Lung (tissue), 12 donors: Measurements from ENCODE around the gene SOX6. TPM values are rescaled to one million over a fixed set of nuclear protein-coding genes. Genes with fewer than 3 reads are reported as not detected.
"Not testable (repeated sequence)": the region's sequence is repeated elsewhere in the genome, so short reads cannot be mapped to it uniquely, and the experiment has no call there.

Experiments used
- ATAC-seq: fragments of 200-7000 bp; cut with Tn5 transposase; one replicate; pipeline ENCODE4 v1.9.1; 2020; ENCODE audit warnings: moderate number of reproducible peaks; ENCODE audit not compliant: insufficient read depth, low FRiP score
- DNase-seq, 3 donors: peaks; one replicate each; pipeline ENCODE4 v3.0.0-alpha.2; 2013 to 2017
- H3K27ac ChIP-seq, 2 donors: one replicate each; pipeline ENCODE4 v1.5.1; 2013; ENCODE audit warnings: mild to moderate bottlenecking in 2 of 2, moderate library complexity in 2 of 2, control low read depth in 1 of 2, inconsistent platforms in 1 of 2, low read depth in 1 of 2, low read length in 1 of 2
- H3K27me3 ChIP-seq, 3 donors: one replicate each; pipeline ENCODE4 v1.5.1; 2013; ENCODE audit warnings: low read length in 2 of 3; ENCODE audit not compliant: control insufficient read depth in 3 of 3, insufficient read depth in 3 of 3
- H3K36me3 ChIP-seq, 4 donors: one replicate each; pipeline ENCODE4 v1.5.1; 2013; ENCODE audit warnings: low read length in 4 of 4, mild to moderate bottlenecking in 1 of 4, moderate library complexity in 1 of 4; ENCODE audit not compliant: control insufficient read depth in 4 of 4, insufficient read depth in 4 of 4
- H3K4me1 ChIP-seq, 5 donors: one replicate each; pipeline ENCODE4 v1.5.1; 2013; ENCODE audit warnings: low read length in 5 of 5, mild to moderate bottlenecking in 2 of 5, moderate library complexity in 1 of 5; ENCODE audit not compliant: control insufficient read depth in 5 of 5, insufficient read depth in 5 of 5
- H3K4me3 ChIP-seq: one replicate; pipeline ENCODE4 v1.5.1; 2013; ENCODE audit warnings: mild to moderate bottlenecking, control low read depth, moderate library complexity
- H3K9ac ChIP-seq, 2 donors: one replicate each; pipeline ENCODE4 v1.5.1; 2013; ENCODE audit warnings: low read length in 2 of 2, control low read depth in 1 of 2; ENCODE audit not compliant: insufficient read depth in 1 of 2
- H3K9me3 ChIP-seq, 4 donors: one replicate each; pipeline ENCODE4 v1.5.1; 2013; ENCODE audit warnings: low read length in 3 of 4, mild to moderate bottlenecking in 1 of 4, moderate library complexity in 1 of 4; ENCODE audit not compliant: control insufficient read depth in 4 of 4, insufficient read depth in 3 of 4
- CTCF ChIP-seq: IDR thresholded peaks from 2 replicates; pipeline ENCODE4 v1.5.1; 2012; ENCODE audit warnings: mild to moderate bottlenecking; ENCODE audit errors: control extremely low read depth, extremely low read depth
- WGBS, 2 donors: extraction: QIAGEN DNeasy Blood & Tissue Kit; methylation state at CpG; one replicate each; pipeline ENCODE4 v1.1.7; 2013; 5-methylcytosine and 5-hydroxymethylcytosine counted together
- polyA plus RNA-seq, 2 donors: library from polyadenylated mRNA; stranded (reverse); fragments of 200-250 nt; gene quantifications; one replicate each; pipeline ENCODE4 v1.2.1, GENCODE V29; 2013
- total RNA-seq, 2 donors: library from RNA; depleted of rRNA in 1 of 2; stranded (reverse); fragments of >200 nt in 1 of 2; gene quantifications; one replicate each; pipeline ENCODE4 v1.2.1, GENCODE V29; 2014 to 2021
- donor health status: control.
- donor health status: control.
- donor health status: Bipolar disorder and iron deficiency.
- donor health status: healthy.
- donor health status: DM: yes; HTN: yes; CAD: no.

The SOX6 gene
- total and polyA plus RNA-seq, 4 donors = 0.58 to 31.7 (median 7.4) TPM

DNA sequence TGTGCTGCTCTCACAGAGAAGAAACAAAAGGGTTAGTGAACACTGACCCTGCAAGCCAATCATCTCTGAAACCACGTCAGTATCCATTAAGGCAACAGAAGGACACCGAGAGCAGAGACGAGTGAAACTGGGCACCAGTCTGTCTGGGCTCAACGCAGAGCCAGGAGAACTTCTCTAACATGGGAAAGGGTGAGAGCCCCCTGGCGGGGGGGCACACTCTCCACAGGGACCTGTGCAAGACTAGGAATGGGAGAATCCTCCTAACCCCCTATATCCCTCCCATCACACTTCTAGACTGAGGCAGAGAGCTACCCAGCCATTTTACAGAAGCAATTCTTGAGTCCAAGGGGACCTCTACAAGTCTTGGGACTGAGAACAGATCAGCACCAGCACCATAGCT, 285.8 kb downstream of the SOX6 start:
- WGBS, 2 donors = 85 to 86% methylated on average over 5 of the region's 5 CpGs
- no peaks in the 10 kb centered on the region for H3K27me3 ChIP-seq
- no peak overlapping the region for H3K27ac ChIP-seq
- no peak overlapping the region for H3K4me3 ChIP-seq
- H3K9ac ChIP-seq = no peak overlapping the region
- ATAC-seq = no peak
- H3K9me3 ChIP-seq = peaks cover 0 to 3% (median under 1%) of the 10 kb centered on the region in 4 donors
- DNase-seq = no peak
- no peak for TF ChIP-seq CTCF
- no peaks in the 10 kb centered on the region for H3K36me3 ChIP-seq
- H3K4me1 ChIP-seq = no peaks in the 10 kb centered on the region

GRCh38 chr11:16067268-16067667, 289.1 kb downstream of the SOX6 start:
- WGBS, 2 donors = 87% methylated on average over 3 of the region's 3 CpGs

GRCh38 chr11:16059332-16059731, 297.0 kb downstream of the SOX6 start:
- TF ChIP-seq CTCF = no peak

More at GRCh38 chr11:16067268-16067667, 289.1 kb downstream of the SOX6 start:
- H3K4me3 ChIP-seq, ATAC-seq, H3K27ac ChIP-seq, H3K36me3 ChIP-seq, H3K9me3 ChIP-seq, DNase-seq, H3K9ac ChIP-seq, H3K4me1 ChIP-seq, H3K27me3 ChIP-seq: not testable (repeated sequence)

DNA sequence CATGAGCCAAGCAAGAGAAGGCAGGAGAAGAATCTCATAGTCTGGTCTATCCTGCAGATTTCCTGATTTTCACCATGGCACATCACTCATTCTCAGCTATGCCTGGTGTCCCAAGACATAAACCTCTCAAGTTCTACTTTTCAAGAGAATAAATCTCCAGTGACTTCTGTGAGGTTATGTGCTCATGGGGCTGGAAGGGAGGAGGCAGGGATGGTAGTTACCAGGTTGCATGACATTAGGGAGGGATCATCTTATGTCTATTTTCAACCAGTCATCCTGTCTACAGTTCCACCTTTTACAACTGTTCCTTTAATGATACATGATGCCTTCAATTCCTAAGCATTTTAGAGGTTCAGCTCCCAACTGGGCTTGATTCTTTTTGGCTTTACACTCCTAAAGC, 297.7 kb downstream of the SOX6 start:
- Histone ChIP-seq H3K36me3 (peaks cover 0 to 5% (median 0%) of the 10 kb centered on the region in 4 donors), H3K27ac (no peak overlapping the region), H3K4me3 (no peak overlapping the region), H3K9ac (no peak overlapping the region), H3K4me1 (no peaks in the 10 kb centered on the region), H3K9me3 (peaks cover 0 to 2% (median 0%) of the 10 kb centered on the region in 4 donors), H3K27me3 (no peaks in the 10 kb centered on the region)
- TF ChIP-seq CTCF = no peak
- DNase-seq = no peak
- ATAC-seq = no peak

More at GRCh38 chr11:16059332-16059731, 297.0 kb downstream of the SOX6 start:
- Histone ChIP-seq H3K27me3 (no peaks in the 10 kb centered on the region), H3K9me3 (peaks cover 0 to 2% (median 0%) of the 10 kb centered on the region in 4 donors), H3K36me3 (peaks cover 0 to 5% (median 0%) of the 10 kb centered on the region in 4 donors), H3K4me3 (no peak overlapping the region), H3K9ac (no peak overlapping the region), H3K27ac (no peak overlapping the region), H3K4me1 (no peaks in the 10 kb centered on the region)
- ATAC-seq (no peak), DNase-seq (no peak)
- WGBS, 2 donors = 79 to 83% methylated on average over 1 of the region's 1 CpG
